Measurements from ENCODE around the gene AUTS2.

- TF ChIP-seq ZNF704 (tag by site-specific recombination; IDR thresholded peaks at IDR 0.05) (no peak), CTCF (tag by site-specific recombination; IDR thresholded peaks at IDR 0.05) (no peak), MEIS1 (CRISPR knock-in tag; IDR thresholded peaks at IDR 0.05; ENCODE audit: borderline replicate concordance) (no peak)
Observed at GRCh38 chr7:69778138-69778537, 179.9 kb downstream of the AUTS2 start.
